ENCODE results near the gene CHD1.
"Not testable (repeated sequence)": the region's sequence is repeated elsewhere in the genome, so short reads cannot be mapped to it uniquely, and the experiment has no call there.

Gene CHD1

DNA sequence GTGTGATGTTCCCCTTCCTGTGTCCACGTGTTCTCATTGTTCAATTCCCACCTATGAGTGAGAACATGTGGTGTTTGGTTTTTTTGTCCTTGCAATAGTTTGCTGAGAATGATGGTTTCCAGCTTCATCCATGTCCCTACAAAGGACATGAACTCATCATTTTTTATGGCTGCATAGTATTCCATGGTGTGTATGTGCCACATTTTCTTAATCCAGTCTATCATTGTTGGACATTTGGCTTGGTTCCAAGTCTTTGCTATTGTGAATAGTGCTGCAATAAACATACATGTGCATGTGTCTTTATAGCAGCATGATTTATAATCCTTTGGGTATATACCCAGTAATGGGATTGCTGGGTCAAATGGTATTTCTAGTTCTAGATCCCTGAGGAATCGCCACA is 26.7 kb upstream of the CHD1 start:
- H3K4me3 Mint-ChIP-seq; H3K36me3 Mint-ChIP-seq (ENCODE audit: low read depth); H3K27ac Mint-ChIP-seq; H3K9me3 Mint-ChIP-seq; H3K4me1 Mint-ChIP-seq (ENCODE audit: low read depth); intact Hi-C loops (cut with micrococcal nuclease); H3K27me3 Mint-ChIP-seq: not testable (repeated sequence)

DNA sequence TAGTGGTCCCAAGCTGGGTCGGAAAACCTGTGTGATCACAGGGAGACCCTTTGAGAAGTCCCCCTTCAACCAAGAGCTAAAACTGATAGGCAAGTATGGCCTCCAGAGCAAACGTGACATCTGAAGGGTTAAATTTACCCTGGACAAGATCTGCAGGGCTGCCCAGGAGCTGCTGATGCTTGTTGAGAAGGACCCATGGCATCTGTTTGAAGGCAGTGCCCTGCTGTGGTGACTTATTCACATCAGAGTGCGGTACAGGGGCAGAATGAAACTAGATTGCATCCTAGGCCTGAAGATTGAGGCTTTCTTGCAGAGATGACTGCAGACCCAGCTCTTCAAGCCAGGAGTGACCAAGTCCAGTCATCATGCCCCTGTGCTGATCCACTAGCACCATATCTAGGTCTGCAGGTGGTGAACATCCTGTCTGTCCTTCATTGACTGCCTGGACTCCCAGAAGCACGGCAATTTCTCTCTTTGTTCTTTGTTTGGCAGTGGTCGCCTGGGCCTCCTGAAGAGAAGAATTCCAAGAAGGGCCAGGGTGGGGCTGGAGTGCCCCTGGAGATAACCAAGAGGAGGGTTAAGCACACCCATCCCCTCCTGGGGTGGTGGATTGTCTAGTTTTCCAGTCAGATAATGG is 25.7 kb upstream of the CHD1 start:
- no peaks in the 10 kb centered on the region for H3K36me3 Mint-ChIP-seq (ENCODE audit: low read depth)
- intact Hi-C loops (cut with micrococcal nuclease) = no loop called here
- no peak overlapping the region for H3K4me3 Mint-ChIP-seq
- H3K27ac Mint-ChIP-seq = no peak overlapping the region
- no peaks in the 10 kb centered on the region for H3K27me3 Mint-ChIP-seq
- no peaks in the 10 kb centered on the region for H3K4me1 Mint-ChIP-seq (ENCODE audit: low read depth)
- no peaks in the 10 kb centered on the region for H3K9me3 Mint-ChIP-seq

DNA sequence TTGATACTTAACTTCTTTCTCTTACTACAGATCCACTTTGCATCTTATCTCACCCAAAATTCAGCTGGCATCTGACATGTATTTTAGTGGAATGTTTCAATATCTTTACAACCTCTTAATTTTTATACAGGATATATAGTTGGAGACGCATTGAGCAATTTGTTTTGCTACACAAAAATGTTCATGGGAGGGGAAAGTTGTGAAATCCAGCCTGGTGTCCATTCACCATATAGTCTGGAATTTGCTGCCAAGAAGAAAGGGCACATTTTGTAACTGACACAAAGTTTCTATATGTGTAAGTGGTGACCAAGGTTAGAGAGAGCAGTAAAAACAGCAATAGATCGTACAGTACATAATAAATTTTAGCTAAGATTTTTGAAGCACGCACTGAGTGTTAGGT is 14.0 kb upstream of the CHD1 start:
- H3K36me3 Mint-ChIP-seq (ENCODE audit: low read depth) = no peaks in the 10 kb centered on the region

DNA sequence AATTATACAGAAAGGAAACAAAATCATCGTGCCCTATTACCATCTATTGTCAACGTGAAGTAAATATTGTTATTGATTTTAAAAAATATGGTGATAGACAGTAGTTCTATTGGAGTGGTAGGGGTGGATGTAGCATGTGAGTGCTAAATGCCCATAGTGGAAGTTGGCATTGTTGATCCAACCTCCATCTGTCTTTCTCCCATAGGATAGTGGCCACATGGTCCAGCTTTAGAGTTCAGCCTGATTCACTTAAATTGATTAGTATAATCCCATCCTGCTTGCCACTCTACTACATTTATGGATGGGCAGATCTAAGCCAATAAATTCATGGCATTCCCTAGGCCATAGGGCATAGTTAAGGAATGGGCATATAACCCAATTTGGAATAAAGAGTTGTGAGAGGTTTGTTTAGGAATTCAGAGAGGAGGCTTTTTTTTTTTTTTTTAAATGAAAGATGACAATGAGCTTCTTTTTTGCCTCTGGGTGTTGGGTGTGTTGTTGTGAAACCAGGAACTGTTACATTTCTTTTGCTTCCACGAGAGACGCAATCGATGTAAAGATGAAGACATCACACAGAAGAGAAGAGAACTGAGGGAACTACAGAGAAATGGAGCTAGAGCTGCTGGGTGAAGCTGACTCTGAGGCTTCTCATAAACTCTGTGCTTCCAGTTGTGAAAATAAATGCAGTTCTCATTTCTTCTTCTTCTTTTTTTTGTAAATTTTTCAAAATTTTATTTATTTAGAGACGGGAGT is 12.5 kb upstream of the CHD1 start:
- Mint-ChIP-seq H3K4me3 (peak overlapping the region; percentile 26), H3K27me3 (no peaks in the 10 kb centered on the region), H3K36me3 (ENCODE audit: low read depth) (no peaks in the 10 kb centered on the region), H3K9me3 (no peaks in the 10 kb centered on the region), H3K27ac (peak overlapping the region; percentile 73), H3K4me1 (ENCODE audit: low read depth) (peaks cover 49% of the 10 kb centered on the region)
- intact Hi-C loops (cut with micrococcal nuclease) = no loop called here

More for the DNA sequence above, 14.0 kb upstream of the CHD1 start:
- Mint-ChIP-seq H3K27ac (peak overlapping the region; percentile 0), H3K4me3 (no peak overlapping the region), H3K9me3 (no peaks in the 10 kb centered on the region), H3K4me1 (ENCODE audit: low read depth) (peaks cover 49% of the 10 kb centered on the region), H3K27me3 (no peaks in the 10 kb centered on the region)
- intact Hi-C loops (cut with micrococcal nuclease) = no loop called here

DNA sequence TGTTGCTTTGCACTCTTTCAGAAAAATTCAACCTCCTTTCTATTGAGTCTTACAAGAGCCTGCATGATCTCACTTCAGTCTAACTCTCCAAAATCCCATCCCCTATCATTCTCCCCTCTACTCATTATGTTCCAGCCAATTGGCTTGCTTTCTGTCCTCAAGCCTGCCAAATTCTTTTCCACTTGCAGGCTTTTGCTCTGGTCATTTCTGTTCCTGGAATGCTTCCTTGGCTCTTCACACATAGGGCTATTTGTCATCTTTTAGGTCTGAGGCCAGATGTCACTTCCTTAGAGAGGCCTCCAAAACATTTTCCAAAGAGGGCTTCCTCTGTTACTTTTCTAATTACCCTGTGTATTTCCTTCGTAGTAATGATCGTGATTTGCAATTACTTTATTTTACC is 11.8 kb upstream of the CHD1 start:
- peak overlapping the region; percentile 73 for H3K27ac Mint-ChIP-seq
- H3K9me3 Mint-ChIP-seq = no peaks in the 10 kb centered on the region
- intact Hi-C loops (cut with micrococcal nuclease) = no loop called here
- H3K4me1 Mint-ChIP-seq (ENCODE audit: low read depth) = peaks cover 49% of the 10 kb centered on the region
- H3K27me3 Mint-ChIP-seq = no peaks in the 10 kb centered on the region
- H3K36me3 Mint-ChIP-seq (ENCODE audit: low read depth) = no peaks in the 10 kb centered on the region
- H3K4me3 Mint-ChIP-seq = no peak overlapping the region

DNA sequence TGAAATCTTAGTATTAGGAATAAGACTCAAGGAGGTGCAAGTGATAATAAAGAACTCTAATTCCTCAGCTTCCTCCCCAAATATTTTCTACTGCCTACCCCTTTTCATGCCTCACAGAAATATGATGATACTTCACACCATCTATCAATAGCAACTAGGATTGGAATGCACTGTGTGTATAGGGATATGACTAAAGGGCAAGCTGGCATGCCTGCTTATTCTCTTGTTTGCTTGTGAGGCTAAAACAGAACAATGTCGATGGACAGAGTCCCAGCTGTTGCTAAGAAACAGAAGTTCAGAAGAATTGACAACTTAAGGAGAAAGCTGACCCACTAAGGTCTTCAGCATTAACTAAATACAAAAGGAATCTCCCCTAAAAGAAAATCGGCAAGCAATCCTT is 9.7 kb upstream of the CHD1 start:
- Mint-ChIP-seq H3K9me3 (no peaks in the 10 kb centered on the region), H3K27me3 (no peaks in the 10 kb centered on the region), H3K4me1 (ENCODE audit: low read depth) (peaks cover 61% of the 10 kb centered on the region), H3K4me3 (no peak overlapping the region), H3K36me3 (ENCODE audit: low read depth) (no peaks in the 10 kb centered on the region), H3K27ac (peak overlapping the region; percentile 22)
- intact Hi-C loops (cut with micrococcal nuclease) = loop anchor here (10.0 kb wide), 1 partner anchor 46 kb away; no protein-coding TSS in a partner anchor

DNA sequence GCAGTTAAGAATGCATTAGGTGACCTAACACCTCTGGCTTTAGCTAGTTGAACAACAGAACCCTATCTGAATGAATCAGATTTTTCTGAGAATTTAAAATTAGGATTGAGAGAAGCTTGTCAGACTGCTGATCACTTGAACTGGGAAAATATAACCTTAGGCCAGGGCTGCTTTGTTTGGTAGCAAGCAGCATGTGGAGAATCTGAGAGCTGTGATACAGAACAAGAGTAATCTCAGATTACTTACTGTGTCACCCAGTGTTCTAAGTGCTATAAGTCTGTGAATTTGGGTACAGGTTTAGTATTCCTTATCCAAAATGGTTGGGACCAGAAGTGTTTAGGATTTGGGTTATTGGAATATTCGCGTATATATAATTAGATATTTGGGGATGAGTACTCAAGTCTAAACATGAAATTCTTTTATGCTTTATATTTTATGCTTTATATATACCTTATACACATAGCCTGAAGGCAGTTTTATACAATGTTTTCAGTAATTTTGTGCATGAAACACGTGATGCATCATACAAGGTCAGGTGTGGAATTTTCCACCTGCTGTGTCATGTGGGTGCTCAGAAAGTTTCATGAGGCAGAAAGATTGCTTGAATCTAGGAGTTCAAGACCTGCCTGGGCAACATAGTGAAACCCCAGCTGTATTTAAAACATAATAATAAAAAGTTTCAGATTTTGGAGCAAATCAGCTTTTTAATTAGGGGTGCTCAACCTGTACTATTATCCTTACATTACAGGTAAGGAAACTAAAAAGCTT is 8.3 kb upstream of the CHD1 start:
- H3K4me1 Mint-ChIP-seq (ENCODE audit: low read depth) = peaks cover 65% of the 10 kb centered on the region
- H3K9me3 Mint-ChIP-seq = no peaks in the 10 kb centered on the region
- H3K36me3 Mint-ChIP-seq (ENCODE audit: low read depth) = no peaks in the 10 kb centered on the region
- intact Hi-C loops (cut with micrococcal nuclease) = loop anchor here (10.0 kb wide), 1 partner anchor 48 kb away; no protein-coding TSS in a partner anchor
- no peak overlapping the region for H3K4me3 Mint-ChIP-seq
- H3K27me3 Mint-ChIP-seq = no peaks in the 10 kb centered on the region
- H3K27ac Mint-ChIP-seq = no peak overlapping the region

DNA sequence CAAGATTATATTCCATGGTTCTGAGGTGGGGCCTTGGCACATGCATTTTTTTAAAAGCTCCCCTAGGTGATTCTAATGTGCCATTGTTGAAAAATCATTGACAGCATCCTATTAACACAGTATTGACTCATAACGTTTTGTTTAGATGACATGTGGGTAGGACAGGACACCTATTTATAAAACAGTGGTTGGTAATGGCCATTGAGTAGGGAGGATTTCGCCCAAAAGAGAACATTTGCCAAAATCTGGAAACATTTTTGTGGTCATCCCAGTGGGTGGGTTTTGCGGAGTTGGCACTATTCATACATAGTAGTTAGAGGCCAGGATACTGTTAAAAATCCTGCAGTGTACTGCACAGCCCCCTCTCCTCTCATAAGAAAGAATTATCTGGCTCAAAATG is 6.4 kb upstream of the CHD1 start:
- Mint-ChIP-seq H3K27ac (peak overlapping the region; percentile 95), H3K4me1 (ENCODE audit: low read depth) (peaks cover 47% of the 10 kb centered on the region), H3K36me3 (ENCODE audit: low read depth) (peaks cover 2% of the 10 kb centered on the region), H3K27me3 (no peaks in the 10 kb centered on the region), H3K4me3 (no peak overlapping the region), H3K9me3 (no peaks in the 10 kb centered on the region)
- intact Hi-C loops (cut with micrococcal nuclease) = loop anchor here (10.0 kb wide), 1 partner anchor 50 kb away; no protein-coding TSS in a partner anchor

DNA sequence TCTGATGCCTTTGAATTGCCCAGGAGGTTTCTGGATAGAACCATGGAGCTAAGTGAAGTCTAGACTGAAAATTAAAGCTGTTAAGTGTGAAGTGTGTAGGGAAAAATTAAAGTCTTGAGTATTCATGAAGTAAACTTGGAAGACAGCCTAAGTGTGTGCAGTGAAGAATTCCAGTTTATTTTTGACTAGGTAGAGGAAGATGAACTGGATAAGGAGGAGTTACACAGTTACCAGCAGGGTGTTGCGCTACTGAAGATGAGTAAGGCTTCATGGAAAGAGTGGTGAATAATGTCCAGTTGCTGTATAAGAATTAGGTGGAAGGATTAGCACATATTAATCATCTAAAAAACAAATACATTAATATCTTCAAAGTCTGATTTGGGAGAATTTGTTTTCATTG is 5.7 kb upstream of the CHD1 start:
- Mint-ChIP-seq H3K4me1 (ENCODE audit: low read depth) (peaks cover 44% of the 10 kb centered on the region), H3K27me3 (no peaks in the 10 kb centered on the region), H3K36me3 (ENCODE audit: low read depth) (peaks cover 9% of the 10 kb centered on the region), H3K27ac (peak overlapping the region; percentile 95), H3K9me3 (no peaks in the 10 kb centered on the region), H3K4me3 (no peak overlapping the region)
- intact Hi-C loops (cut with micrococcal nuclease) = loop anchor here (5.0 to 10.0 kb wide), 2 partner anchors 50 to 1752 kb away; partner anchors contain the start of gene RIOK2

DNA sequence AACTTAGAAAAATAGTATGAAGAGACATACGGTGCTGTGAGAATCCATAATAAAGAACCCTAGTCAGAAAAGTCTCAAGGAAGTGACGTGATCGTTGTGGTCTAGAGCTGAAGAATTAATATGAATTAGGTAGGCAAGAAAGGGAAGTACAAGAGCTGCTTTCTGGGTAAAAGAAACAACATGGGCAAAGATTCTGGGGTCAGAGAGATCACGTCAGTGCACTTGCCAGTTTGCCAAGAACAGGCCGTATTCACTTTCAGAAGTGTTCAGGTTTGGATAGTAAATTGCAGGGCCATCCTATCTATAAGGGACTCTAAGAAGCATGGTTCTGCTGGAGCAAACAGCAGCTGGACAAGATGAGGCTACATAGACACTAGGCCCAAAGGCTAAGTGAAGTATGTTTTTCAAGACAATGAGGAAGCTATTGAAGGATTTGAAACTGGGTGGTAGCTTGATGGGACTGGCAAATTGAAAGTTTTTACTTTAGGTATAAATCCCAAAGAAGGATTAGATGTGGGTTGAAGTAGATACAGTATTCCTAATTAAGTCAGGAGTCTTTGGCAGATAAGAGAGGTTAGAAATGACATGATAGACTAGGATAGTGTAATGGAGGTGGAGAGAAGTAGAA is 4.8 kb upstream of the CHD1 start:
- Mint-ChIP-seq H3K4me1 (ENCODE audit: low read depth) (peaks cover 34% of the 10 kb centered on the region), H3K27me3 (no peaks in the 10 kb centered on the region), H3K36me3 (ENCODE audit: low read depth) (peaks cover 19% of the 10 kb centered on the region), H3K9me3 (no peaks in the 10 kb centered on the region), H3K4me3 (peak overlapping the region; percentile 49), H3K27ac (peak overlapping the region; percentile 95)
- intact Hi-C loops (cut with micrococcal nuclease) = loop anchor here (5.0 to 10.0 kb wide), 2 partner anchors 51 to 1751 kb away; partner anchors contain the start of gene RIOK2

DNA sequence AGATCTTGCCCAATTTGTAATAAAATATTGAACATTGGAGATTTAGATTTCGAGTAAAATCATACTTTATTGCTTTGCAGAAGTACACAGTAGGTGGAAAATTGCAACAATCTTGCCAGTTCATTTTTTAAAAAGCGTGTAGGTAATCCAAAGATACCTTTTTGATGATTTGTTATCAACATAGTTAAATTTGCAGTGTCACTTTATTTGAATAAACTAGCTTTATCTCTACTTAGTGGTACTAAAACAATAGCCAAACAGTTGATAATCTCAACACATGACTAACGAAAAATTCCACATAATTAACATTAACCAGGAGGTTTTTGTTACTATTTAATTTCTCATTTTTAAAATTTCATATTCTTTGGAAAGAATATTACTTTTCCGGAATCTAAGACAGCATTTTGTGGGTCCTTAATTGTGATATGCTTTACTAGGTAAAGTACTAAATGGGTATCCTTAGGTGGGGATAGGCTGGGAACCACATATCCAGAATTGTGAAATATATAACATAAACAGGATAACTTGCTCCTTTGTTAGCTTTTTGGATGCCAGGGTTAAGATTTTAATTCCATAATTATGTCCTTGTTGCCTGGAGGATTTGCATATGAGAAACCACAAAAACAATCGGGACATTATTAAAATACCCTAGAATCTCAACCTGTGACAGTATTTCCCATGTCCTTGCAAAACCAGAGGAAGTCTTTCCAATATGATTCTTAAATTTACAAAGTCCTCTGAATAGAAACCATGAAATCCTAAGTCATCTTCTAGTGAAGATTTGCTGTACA is 2.4 kb upstream of the CHD1 start:
- Mint-ChIP-seq H3K4me1 (ENCODE audit: low read depth) (peaks cover 40% of the 10 kb centered on the region), H3K9me3 (no peaks in the 10 kb centered on the region), H3K4me3 (peak overlapping the region; percentile 100), H3K36me3 (ENCODE audit: low read depth) (peaks cover 29% of the 10 kb centered on the region), H3K27ac (peak overlapping the region; percentile 95), H3K27me3 (no peaks in the 10 kb centered on the region)
- intact Hi-C loops (cut with micrococcal nuclease) = loop anchor here (5.0 to 10.0 kb wide), 2 partner anchors 54 to 1749 kb away; partner anchors contain the start of gene RIOK2

DNA sequence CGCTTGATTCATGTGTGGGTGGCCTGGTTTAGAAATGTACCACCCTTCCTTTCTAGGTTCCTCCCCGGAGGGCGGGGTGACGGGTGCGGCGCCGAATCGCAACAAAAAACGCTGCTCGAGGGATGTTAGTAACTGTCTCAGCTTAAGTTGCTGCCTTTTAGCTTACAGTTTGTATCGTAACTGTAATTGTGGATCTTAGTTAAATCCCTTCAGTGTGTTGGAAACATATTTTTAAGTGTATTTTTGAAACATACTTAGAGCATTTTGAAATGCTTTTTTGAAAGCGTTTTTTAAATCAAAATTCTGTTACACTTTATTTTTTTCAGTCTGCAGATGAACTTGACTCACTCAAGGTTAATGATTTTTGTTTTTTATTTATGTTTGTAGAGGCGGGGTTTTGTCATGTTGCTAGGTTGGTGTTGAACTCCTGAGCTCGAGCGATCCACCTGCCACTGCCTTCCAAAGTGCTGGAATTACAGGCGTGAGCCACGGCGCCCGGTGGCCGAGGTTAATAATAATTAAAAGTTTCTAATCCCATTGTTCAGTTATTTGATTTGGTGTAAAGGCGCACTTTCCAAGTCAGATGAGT is 997 bp upstream of the CHD1 start:
- Mint-ChIP-seq H3K27me3 (no peaks in the 10 kb centered on the region), H3K9me3 (no peaks in the 10 kb centered on the region), H3K36me3 (ENCODE audit: low read depth) (peaks cover 39% of the 10 kb centered on the region), H3K27ac (peak overlapping the region; percentile 95), H3K4me1 (ENCODE audit: low read depth) (peaks cover 38% of the 10 kb centered on the region), H3K4me3 (peak overlapping the region; percentile 100)
- intact Hi-C loops (cut with micrococcal nuclease) = loop anchor here (1.0 to 10.0 kb wide), 3 partner anchors 55 to 1748 kb away; partner anchors contain the start of gene RIOK2

Measured in dendritic cell treated with granulocyte-macrophage colony-stimulating factor and Interleukin-4, amounts not matched to agents 40 ng/mL and 50 ng/mL, for 4 days (primary cell).